ENCODE data around the gene TOGARAM1.
"Not testable (repeated sequence)": the region's sequence is repeated elsewhere in the genome, so short reads cannot be mapped to it uniquely, and the experiment has no call there.

Gene TOGARAM1

DNA sequence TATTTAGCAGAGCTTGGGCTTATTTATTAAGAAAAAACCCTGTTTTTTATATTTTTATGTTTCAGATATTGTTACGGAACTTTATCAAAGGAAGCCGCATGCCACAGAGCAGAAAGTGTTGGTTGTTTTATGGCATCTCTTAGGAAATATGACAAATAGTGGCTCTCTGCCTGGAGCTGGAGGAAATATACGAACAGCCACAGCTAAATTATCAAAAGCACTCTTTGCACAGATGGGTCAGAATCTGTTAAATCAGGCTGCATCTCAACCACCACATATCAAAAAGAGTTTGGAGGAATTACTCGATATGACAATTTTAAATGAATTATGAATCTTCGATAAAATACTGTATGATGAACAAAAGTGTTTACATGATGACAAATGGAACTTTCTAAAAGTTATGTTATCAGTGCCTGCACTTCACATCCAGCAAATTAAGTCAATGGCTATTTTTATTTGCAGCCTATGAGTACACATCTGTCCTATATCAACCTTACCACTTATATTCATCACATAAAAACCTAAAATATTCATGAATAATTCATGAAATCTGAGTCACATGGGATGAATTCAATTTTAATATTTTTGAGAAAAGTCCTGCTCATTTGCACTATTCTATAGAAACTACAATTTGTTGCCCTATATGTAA is 111.4 kb downstream of the TOGARAM1 start:
- H3K4me3 ChIP-seq (ENCODE audit: low read depth, low read length), result no peak overlapping the region
- in situ Hi-C loops (cut with HindIII; ENCODE audit: low sequenced_read_pairs), result no loop called here
- no peak for TF ChIP-seq CTCF (IDR thresholded peaks at IDR 0.05; ENCODE audit: low read depth, low read length, missing control alignments)
- DNase-seq (ENCODE audit: low read depth), result no peak

DNA sequence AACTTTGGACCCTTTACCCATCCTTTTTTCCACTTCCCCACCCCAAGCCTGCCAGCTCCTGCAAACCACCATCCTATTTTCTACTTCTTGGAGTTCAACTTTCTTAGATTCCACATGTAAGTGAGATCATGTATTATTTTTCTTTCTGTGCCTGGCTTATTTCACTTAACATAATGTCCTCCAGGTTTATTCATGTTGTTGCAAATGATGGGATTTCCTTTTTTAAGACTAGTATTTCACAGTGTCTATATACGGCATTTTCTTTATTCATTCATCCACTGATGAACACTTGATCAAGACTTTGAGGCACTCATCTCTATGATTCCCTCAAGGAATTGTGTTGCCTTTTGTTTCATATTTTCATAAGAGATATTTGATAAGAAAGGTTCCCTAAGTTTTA is 116.3 kb downstream of the TOGARAM1 start:
- H3K4me3 ChIP-seq (ENCODE audit: low read depth, low read length), result no peak overlapping the region
- no peak for DNase-seq (ENCODE audit: low read depth)
- in situ Hi-C loops (cut with HindIII; ENCODE audit: low sequenced_read_pairs), result no loop called here
- no peak for TF ChIP-seq CTCF (IDR thresholded peaks at IDR 0.05; ENCODE audit: low read depth, low read length, missing control alignments)

GRCh38 chr14:45080416-45080968 is 118.5 kb downstream of the TOGARAM1 start:
- in situ Hi-C loops (cut with HindIII; ENCODE audit: low sequenced_read_pairs); DNase-seq (ENCODE audit: low read depth); H3K4me3 ChIP-seq (ENCODE audit: low read depth, low read length): not testable (repeated sequence)

- H3K4me3 ChIP-seq (ENCODE audit: low read depth, low read length); DNase-seq (ENCODE audit: low read depth); in situ Hi-C loops (cut with HindIII; ENCODE audit: low sequenced_read_pairs): not testable (repeated sequence)
These were observed 119.1 kb downstream of the TOGARAM1 start for GRCh38 chr14:45081096-45081495.

- DNase-seq (ENCODE audit: low read depth), result no peak
- no peak for TF ChIP-seq CTCF (IDR thresholded peaks at IDR 0.05; ENCODE audit: low read depth, low read length, missing control alignments)
- in situ Hi-C loops (cut with HindIII; ENCODE audit: low sequenced_read_pairs), result no loop called here
- no peak overlapping the region for H3K4me3 ChIP-seq (ENCODE audit: low read depth, low read length)
These were observed 120.4 kb downstream of the TOGARAM1 start for GRCh38 chr14:45082420-45082819.

DNA sequence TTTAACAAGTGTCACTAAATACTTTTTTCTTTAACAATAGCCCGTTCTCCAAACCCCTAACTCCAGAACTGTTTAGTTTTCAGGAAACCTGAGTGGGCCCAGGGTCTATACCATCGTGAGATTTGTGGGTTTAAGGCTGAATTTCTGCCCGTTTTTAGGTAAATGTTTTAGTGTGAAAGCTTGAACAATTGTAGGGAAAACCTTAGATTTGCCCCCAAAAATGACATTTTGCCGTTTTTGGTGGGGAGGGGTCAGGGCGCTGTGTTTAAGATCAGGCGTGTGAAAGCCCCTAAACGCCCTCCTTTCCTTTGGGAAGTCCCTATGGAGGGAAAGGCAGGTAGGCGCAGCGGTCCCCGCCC is 121.6 kb downstream of the TOGARAM1 start:
- DNase-seq (ENCODE audit: low read depth), result no peak
- in situ Hi-C loops (cut with HindIII; ENCODE audit: low sequenced_read_pairs), result no loop called here
- H3K4me3 ChIP-seq (ENCODE audit: low read depth, low read length), result peak overlapping the region; percentile 87
- TF ChIP-seq CTCF (IDR thresholded peaks at IDR 0.05; ENCODE audit: low read depth, low read length, missing control alignments), result no peak

GRCh38 chr14:45083976-45084722 is 122.2 kb downstream of the TOGARAM1 start, which contains the start of gene PRPF39:
TSS of gene PRPF39 (plus strand) at chr14:45084116. CDS start at chr14:45095240, 11,124 bp downstream.
- DNase-seq (ENCODE audit: low read depth), result peak; percentile 69
- no peak for TF ChIP-seq CTCF (IDR thresholded peaks at IDR 0.05; ENCODE audit: low read depth, low read length, missing control alignments)
- H3K4me3 ChIP-seq (ENCODE audit: low read depth, low read length), result peak within 1 kb of the TSS; percentile 87
- in situ Hi-C loops (cut with HindIII; ENCODE audit: low sequenced_read_pairs), result no loop called here
